Measurements from ENCODE around the gene MIA2. TPM values are rescaled to one million over a fixed set of nuclear protein-coding genes. Genes with fewer than 3 reads are reported as not detected.
"Not testable (repeated sequence)": the region's sequence is repeated elsewhere in the genome, so short reads cannot be mapped to it uniquely, and the experiment has no call there.

MIA2 gene
- polyA plus RNA-seq, 1 of the 3 experiments (the other 2 are of a cell fraction), result 2.6 TPM

- H3F3A ChIP-seq (replicated peaks; ENCODE audit: insufficient read depth), result no peaks in the 10 kb centered on the region
- no peak overlapping the region for H3K9ac ChIP-seq
- H3K27me3 ChIP-seq (ENCODE audit: insufficient read depth), result no peaks in the 10 kb centered on the region
- TF ChIP-seq REST (IDR thresholded peaks at IDR 0.05; ENCODE audit: low read depth, low read length) (no peak), USF2 (IDR thresholded peaks at IDR 0.05; ENCODE audit: borderline replicate concordance, low read depth, low read length) (no peak), RAD21 (IDR thresholded peaks at IDR 0.05; ENCODE audit: low read length) (no peak), RCOR1 (IDR thresholded peaks at IDR 0.05; ENCODE audit: low read length) (no peak), RFX5 (IDR thresholded peaks at IDR 0.05; ENCODE audit: low read length) (no peak), TAF1 (IDR thresholded peaks at IDR 0.05; ENCODE audit: borderline replicate concordance, low read depth, low read length) (no peak), SIN3A (IDR thresholded peaks at IDR 0.05; ENCODE audit: borderline replicate concordance, low read depth, low read length) (no peak), MXI1 (IDR thresholded peaks at IDR 0.05; ENCODE audit: low read depth, low read length) (no peak), JUND (IDR thresholded peaks at IDR 0.05) (no peak), PBX3 (IDR thresholded peaks at IDR 0.05) (no peak)
- TF ChIP-seq, protein P1, sequence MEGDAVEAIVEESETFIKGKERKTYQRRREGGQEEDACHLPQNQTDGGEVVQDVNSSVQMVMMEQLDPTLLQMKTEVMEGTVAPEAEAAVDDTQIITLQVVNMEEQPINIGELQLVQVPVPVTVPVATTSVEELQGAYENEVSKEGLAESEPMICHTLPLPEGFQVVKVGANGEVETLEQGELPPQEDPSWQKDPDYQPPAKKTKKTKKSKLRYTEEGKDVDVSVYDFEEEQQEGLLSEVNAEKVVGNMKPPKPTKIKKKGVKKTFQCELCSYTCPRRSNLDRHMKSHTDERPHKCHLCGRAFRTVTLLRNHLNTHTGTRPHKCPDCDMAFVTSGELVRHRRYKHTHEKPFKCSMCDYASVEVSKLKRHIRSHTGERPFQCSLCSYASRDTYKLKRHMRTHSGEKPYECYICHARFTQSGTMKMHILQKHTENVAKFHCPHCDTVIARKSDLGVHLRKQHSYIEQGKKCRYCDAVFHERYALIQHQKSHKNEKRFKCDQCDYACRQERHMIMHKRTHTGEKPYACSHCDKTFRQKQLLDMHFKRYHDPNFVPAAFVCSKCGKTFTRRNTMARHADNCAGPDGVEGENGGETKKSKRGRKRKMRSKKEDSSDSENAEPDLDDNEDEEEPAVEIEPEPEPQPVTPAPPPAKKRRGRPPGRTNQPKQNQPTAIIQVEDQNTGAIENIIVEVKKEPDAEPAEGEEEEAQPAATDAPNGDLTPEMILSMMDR (IDR thresholded peaks at IDR 0.05), result no peak
- ChIA-PET POLR2A (no interaction called here), CTCF (interaction anchor here (1.0 kb wide), 1 partner anchor 8 kb away, joined by 4 read pairs; no protein-coding TSS in a partner anchor)
- no peaks in the 10 kb centered on the region for H3K9me2 ChIP-seq
- H3K79me2 ChIP-seq (ENCODE audit: insufficient read depth), result no peaks in the 10 kb centered on the region
- H3K9me3 ChIP-seq, result no peaks in the 10 kb centered on the region
- H3K4me2 ChIP-seq, result no peak overlapping the region
- no peak overlapping the region for H2AFZ ChIP-seq (ENCODE audit: low read depth)
- DNase-seq, result no peak
- H3K4me3 ChIP-seq (ENCODE audit: low read depth in 2 of 2, low read length in 1 of 2), result no peak overlapping the region
- peaks cover 0 to 7% of the 10 kb centered on the region in 2 experiments for H3K36me3 ChIP-seq (replicated peaks in 1 of 2; ENCODE audit: control insufficient read depth in 1 of 2, insufficient read depth in 2 of 2, low read length in 1 of 2)
- H4K20me1 ChIP-seq (ENCODE audit: insufficient read depth), result no peaks in the 10 kb centered on the region
- no peaks in the 10 kb centered on the region for H3K4me1 ChIP-seq (ENCODE audit: control insufficient read depth in 1 of 2, insufficient read depth in 2 of 2, low read depth in 1 of 2, low read length in 1 of 2)
- no peak overlapping the region for H3K27ac ChIP-seq (ENCODE audit: low read depth in 2 of 2, low read length in 1 of 2)
These were observed 126.6 kb downstream of the MIA2 start for GRCh38 chr14:39360316-39360715.

DNA sequence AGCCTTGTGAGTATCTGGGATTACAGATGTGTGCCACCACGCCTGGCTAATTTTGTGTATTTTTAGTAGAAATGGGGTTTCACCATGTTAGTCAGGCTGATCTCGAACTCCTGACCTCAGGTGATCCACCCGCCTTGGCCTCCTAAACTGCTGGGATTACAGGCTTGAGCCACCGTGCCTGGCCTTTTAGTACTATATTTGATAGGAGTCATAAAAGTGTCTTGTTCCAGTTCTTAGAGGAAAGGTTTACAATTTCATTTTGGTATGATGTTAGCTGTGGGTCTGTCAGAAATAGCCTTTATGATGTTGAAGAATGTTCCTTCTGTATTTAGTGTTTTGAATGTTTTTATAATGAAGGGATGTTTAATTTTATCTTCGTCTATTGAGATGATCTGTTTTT, 127.8 kb downstream of the MIA2 start:
- H3K4me2 ChIP-seq; H3F3A ChIP-seq (replicated peaks; ENCODE audit: insufficient read depth); DNase-seq; POLR2A ChIA-PET; H3K9ac ChIP-seq; CTCF ChIA-PET; H4K20me1 ChIP-seq (ENCODE audit: insufficient read depth); H3K9me2 ChIP-seq; H3K4me3 ChIP-seq (ENCODE audit: low read depth in 2 of 2, low read length in 1 of 2); H3K79me2 ChIP-seq (ENCODE audit: insufficient read depth); H3K4me1 ChIP-seq (ENCODE audit: control insufficient read depth in 1 of 2, insufficient read depth in 2 of 2, low read depth in 1 of 2, low read length in 1 of 2); H3K27me3 ChIP-seq (ENCODE audit: insufficient read depth); H3K9me3 ChIP-seq; H3K36me3 ChIP-seq (replicated peaks in 1 of 2; ENCODE audit: control insufficient read depth in 1 of 2, insufficient read depth in 2 of 2, low read length in 1 of 2); H2AFZ ChIP-seq (ENCODE audit: low read depth); H3K27ac ChIP-seq (ENCODE audit: low read depth in 2 of 2, low read length in 1 of 2): not testable (repeated sequence)
- WGBS (ENCODE audit: low lambda C conversion rate), result 92% methylated on average over 5 of the region's 5 CpGs
